Measurements from ENCODE around the gene DOC2B.

DNA sequence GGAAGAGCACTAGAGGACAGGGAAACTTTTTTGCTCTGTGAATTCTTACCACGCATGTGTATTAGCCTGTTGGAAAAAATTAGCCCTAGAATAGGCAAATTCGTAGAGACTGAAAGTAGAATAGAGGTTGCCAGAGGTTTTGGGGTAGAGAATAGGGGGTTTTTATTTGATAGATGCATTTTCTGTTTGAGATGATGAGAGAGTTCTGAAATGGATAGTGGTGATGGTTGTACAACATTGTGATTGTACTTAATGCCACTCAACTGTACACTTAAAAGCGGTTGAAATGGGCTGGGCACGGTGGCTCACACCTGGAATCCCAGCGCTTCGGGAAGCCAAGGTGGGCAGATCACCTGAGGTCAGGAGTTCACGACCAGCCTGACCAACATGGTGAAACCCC lies 8.0 kb upstream of the DOC2B start:
- TF ChIP-seq CTCF (conservative IDR thresholded peaks at IDR 0.05 in 1 of 2, IDR thresholded peaks at IDR 0.05 in 1 of 2; ENCODE audit: extremely low read depth in 1 of 2, insufficient read depth in 1 of 2, low read depth in 1 of 2, low read length in 2 of 2) (no peak), EZH2 (IDR thresholded peaks at IDR 0.05; ENCODE audit: borderline replicate concordance, low read length) (no peak)
